A673 (cell line): ENCODE results near the gene DPYSL5. TPM values are rescaled to one million over a fixed set of nuclear protein-coding genes. Genes with fewer than 3 reads are reported as not detected.
"Not testable (repeated sequence)": the region's sequence is repeated elsewhere in the genome, so short reads cannot be mapped to it uniquely, and the experiment has no call there.

Source experiments
- BruUV-seq: library from RNA; stranded (reverse); fragments of 400-500 nt; replicated peaks from 2 replicates; lab custom pipeline; 2021; lab: Mats Ljungman, UMichigan
- CTCF ChIA-PET: fragments of 300-600 bp; sonication (Branson Sonifier 250); formaldehyde crosslinking; loops from one replicate; lab custom pipeline; 2022; ENCODE audit warnings: antibody characterized with exemption; lab: Charles Lee
- POLR2A ChIA-PET: fragments of 300-600 bp; sonication (Branson Sonifier 250); formaldehyde crosslinking; loops from one replicate; lab custom pipeline; 2022; ENCODE audit warnings: antibody characterized with exemption; ENCODE audit not compliant: low non-redundant PET; lab: Charles Lee
- DNase-seq: peaks from one replicate; pipeline ENCODE4 v3.0.0-alpha.2; 2015; ENCODE audit warnings: low spot score
- H3K27ac ChIP-seq: fragments of 200-600 bp; sonication (generic); 2 replicates; pipeline ENCODE4 v1.5.1; 2016; ENCODE audit warnings: mixed run types, low read depth, mild to moderate bottlenecking, mixed read lengths, antibody characterized with exemption, low read length; ENCODE audit not compliant: poor library complexity, severe bottlenecking
- H3K27me3 ChIP-seq: fragments of 200-600 bp; sonication (generic); replicated peaks from 2 replicates; pipeline ENCODE4 v1.6.1; 2017; ENCODE audit warnings: mixed run types, low read depth, mild to moderate bottlenecking, mixed read lengths, antibody characterized with exemption, low read length; ENCODE audit not compliant: insufficient read depth, poor library complexity
- H3K36me3 ChIP-seq: fragments of 200-600 bp; sonication (generic); 2 replicates; pipeline ENCODE4 v1.6.1; 2016; ENCODE audit warnings: mixed run types, mild to moderate bottlenecking, mixed read lengths, antibody characterized with exemption, low read length; ENCODE audit not compliant: insufficient read depth, poor library complexity, severe bottlenecking
- H3K4me1 ChIP-seq: fragments of 200-600 bp; sonication (generic); 2 replicates; pipeline ENCODE4 v1.6.1; 2017; ENCODE audit warnings: mixed run types, mild to moderate bottlenecking, mixed read lengths, antibody characterized with exemption, low read length; ENCODE audit not compliant: insufficient read depth, poor library complexity, severe bottlenecking
- H3K4me3 ChIP-seq: fragments of 200-600 bp; sonication (generic); 2 replicates; pipeline ENCODE4 v1.5.1; 2016; ENCODE audit warnings: low read depth, mixed run types, mild to moderate bottlenecking, mixed read lengths, low read length; ENCODE audit not compliant: poor library complexity, severe bottlenecking
- H3K9me3 ChIP-seq: fragments of 200-600 bp; sonication (generic); 2 replicates; pipeline ENCODE4 v1.6.1; 2016; ENCODE audit warnings: mixed run types, low read depth, mild to moderate bottlenecking, mixed read lengths, antibody characterized with exemption, low read length; ENCODE audit not compliant: poor library complexity, severe bottlenecking
- EZH2 ChIP-seq: fragments of 200-600 bp; sonication (generic); IDR thresholded peaks from 2 replicates; pipeline ENCODE4 v1.6.1; 2017; ENCODE audit warnings: borderline replicate concordance, low read depth, mild to moderate bottlenecking, mixed read lengths, antibody characterized with exemption, low read length; ENCODE audit not compliant: poor library complexity, severe bottlenecking
- intact Hi-C: fragments of 100-400 bp; cut with micrococcal nuclease; formaldehyde crosslinking; loops from one replicate; pipeline ENCODE4 v1.10.0; 2022; ENCODE audit not compliant: unreplicated experiment
- total RNA-seq: library from RNA; stranded (reverse); gene quantifications from 2 replicates; pipeline ENCODE4 v1.2.3, GENCODE V29; 2021
- TF ChIP-seq, protein P1 (sequence below): fragments of 300-800, 200-600 bp; sonication (generic); conservative IDR thresholded peaks from 2 replicates; pipeline ENCODE4 v1.5.1; 2017; ENCODE audit warnings: low read depth, mild to moderate bottlenecking, antibody characterized with exemption, low read length, moderate library complexity, mixed read lengths

DPYSL5 gene
- total RNA-seq, 1 experiment from 2014 or later, result 110 TPM

DNA sequence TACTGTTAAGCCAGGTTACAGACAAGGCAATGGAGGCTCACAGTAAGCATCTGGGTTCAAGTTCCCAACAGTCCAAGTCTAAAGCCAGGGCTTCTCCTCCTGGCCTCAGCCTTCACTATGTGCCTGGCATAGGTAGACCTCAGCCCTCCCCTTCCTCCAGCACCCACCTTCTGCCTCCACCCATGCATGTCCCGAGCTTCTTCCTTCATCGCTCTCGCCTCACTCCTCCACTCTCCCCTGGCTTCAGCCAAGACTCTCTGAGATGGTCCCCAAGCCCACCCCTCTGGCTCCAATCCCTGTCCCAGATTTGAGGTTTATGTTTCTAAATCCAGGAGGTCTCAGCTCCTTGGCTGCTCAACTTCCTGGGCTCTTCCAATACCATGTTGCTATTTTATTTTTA is 35.2 kb upstream of the DPYSL5 start:
- POLR2A ChIA-PET, result no interaction called here

DNA sequence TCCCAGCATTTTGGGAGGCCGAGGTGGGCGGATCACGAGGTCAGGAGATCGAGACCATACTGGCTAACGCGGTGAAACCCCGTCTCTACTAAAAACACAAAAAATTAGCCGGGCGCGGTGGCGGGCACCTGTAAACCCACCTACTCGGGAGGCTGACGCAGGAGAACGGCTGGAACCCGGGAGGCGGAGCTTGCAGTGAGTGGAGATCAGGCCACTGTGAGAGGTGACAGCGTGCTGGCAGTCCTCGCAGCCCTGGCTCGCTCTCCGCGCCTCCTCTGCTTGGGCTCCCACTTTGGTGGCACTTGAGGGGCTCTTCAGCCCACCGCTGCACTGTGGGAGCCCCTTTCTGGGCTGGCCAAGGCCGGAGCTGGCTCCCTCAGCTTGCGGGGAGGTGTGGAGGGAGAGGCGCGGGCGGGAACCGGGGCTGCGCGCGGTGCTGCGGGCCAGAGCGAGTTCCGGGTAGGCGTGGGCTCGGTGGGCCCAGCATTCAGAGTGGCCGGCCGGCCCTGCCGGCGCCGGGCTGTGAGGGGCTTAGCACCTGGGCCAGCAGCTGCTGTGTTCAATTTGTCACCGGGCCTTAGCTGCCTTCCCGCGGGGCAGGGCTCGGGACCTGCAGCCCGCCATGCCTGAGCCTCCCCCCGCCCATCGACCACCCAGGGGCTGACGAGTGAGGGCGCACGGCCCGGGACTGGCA is 33.7 kb upstream of the DPYSL5 start:
- H3K27ac ChIP-seq, H3K4me3 ChIP-seq, DNase-seq, POLR2A ChIA-PET, H3K9me3 ChIP-seq, H3K4me1 ChIP-seq, H3K36me3 ChIP-seq, intact Hi-C loops, CTCF ChIA-PET, BruUV-seq, H3K27me3 ChIP-seq: not testable (repeated sequence)

More for the DNA sequence above, 35.2 kb upstream of the DPYSL5 start:
- BruUV-seq, result no TSS peak
- Histone ChIP-seq H3K4me3 (no peak overlapping the region), H3K9me3 (no peaks in the 10 kb centered on the region), H3K27ac (no peak overlapping the region), H3K36me3 (no peaks in the 10 kb centered on the region), H3K4me1 (no peaks in the 10 kb centered on the region), H3K27me3 (no peaks in the 10 kb centered on the region)
- TF ChIP-seq, protein P1, sequence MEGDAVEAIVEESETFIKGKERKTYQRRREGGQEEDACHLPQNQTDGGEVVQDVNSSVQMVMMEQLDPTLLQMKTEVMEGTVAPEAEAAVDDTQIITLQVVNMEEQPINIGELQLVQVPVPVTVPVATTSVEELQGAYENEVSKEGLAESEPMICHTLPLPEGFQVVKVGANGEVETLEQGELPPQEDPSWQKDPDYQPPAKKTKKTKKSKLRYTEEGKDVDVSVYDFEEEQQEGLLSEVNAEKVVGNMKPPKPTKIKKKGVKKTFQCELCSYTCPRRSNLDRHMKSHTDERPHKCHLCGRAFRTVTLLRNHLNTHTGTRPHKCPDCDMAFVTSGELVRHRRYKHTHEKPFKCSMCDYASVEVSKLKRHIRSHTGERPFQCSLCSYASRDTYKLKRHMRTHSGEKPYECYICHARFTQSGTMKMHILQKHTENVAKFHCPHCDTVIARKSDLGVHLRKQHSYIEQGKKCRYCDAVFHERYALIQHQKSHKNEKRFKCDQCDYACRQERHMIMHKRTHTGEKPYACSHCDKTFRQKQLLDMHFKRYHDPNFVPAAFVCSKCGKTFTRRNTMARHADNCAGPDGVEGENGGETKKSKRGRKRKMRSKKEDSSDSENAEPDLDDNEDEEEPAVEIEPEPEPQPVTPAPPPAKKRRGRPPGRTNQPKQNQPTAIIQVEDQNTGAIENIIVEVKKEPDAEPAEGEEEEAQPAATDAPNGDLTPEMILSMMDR, result no peak
- TF ChIP-seq EZH2, result no peak
- intact Hi-C loops, result no loop called here
- CTCF ChIA-PET, result no interaction called here
- DNase-seq, result no peak

DNA sequence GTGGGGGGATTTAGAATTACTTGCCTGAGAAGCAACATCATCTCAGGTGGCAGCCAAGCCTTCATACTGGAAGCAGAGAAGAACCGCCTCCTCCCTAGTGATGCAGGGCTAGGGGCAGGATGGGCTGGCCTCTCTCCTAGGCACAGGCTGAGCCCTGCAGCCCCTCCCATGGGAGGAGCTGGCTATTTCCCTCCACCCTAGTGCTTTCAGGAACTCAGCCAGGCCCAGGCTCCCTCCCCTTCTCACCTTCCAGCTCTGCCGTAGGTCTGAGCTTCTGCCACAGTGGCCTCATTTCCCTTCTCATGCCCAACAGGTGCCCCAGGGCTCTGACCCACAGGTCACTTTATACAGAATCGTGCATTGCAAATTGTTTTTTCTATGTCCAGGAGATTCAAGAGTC is 31.0 kb upstream of the DPYSL5 start:
- Histone ChIP-seq H3K36me3 (no peaks in the 10 kb centered on the region), H3K27me3 (no peaks in the 10 kb centered on the region)

More for the DNA sequence above, 31.0 kb upstream of the DPYSL5 start:
- Histone ChIP-seq H3K4me3 (no peak overlapping the region), H3K27ac (no peak overlapping the region), H3K9me3 (no peaks in the 10 kb centered on the region), H3K4me1 (no peaks in the 10 kb centered on the region)
- TF ChIP-seq EZH2, result no peak
- TF ChIP-seq, protein P1, result no peak
- no peak for DNase-seq
- ChIA-PET CTCF (no interaction called here), POLR2A (no interaction called here)
- intact Hi-C loops, result no loop called here
- BruUV-seq, result no TSS peak
